ENCODE results near the gene USP10.

DNA sequence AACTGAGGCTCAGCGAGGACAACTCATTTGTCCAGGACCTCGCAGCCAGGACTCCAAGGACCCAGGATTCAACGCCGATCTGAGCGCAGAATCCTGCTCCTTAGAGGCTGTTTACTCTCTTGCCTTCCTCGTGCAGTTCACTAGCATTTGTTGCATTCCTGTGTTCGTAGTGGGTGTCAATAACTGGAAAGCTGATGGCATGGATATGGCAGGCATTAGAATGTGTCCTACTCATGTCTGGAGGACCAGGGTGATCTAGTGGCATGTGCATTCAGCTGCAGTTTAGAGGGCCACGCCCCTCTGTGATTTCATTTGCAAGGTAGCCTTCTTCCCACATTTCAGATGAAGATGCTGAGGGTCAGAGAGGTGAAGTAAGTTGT, 120.5 kb downstream of the USP10 start:
- TF ChIP-seq CTCF (conservative IDR thresholded peaks at IDR 0.05; ENCODE audit: low read length) = no peak
- no peak for TF ChIP-seq EZH2phosphoT487 (IDR thresholded peaks at IDR 0.05; ENCODE audit: borderline replicate concordance, low read depth, low read length)

All from OCI-LY7 (cell line).